K562 (cell line): Measurements from ENCODE around the gene PLIN5. TPM values are rescaled to one million over a fixed set of nuclear protein-coding genes. Genes with fewer than 3 reads are reported as not detected.
A peak's percentile ranks its signal among the peaks of the same experiment; 100 is the strongest.

Experiments used
- CBFB ChIP-seq: sonication (generic); formaldehyde crosslinking; IDR thresholded peaks from 2 replicates; pipeline ENCODE4 v1.4.0; 2020; ENCODE audit warnings: mild to moderate bottlenecking, missing genetic modification reagents
- CBX1 ChIP-seq: sonication (generic); IDR thresholded peaks from 2 replicates; pipeline ENCODE4 v1.6.1; 2016; ENCODE audit warnings: antibody characterized with exemption, low read depth, mild to moderate bottlenecking
- CBX5 ChIP-seq: IDR thresholded peaks from 2 replicates; pipeline ENCODE4 v1.6.1; 2014; ENCODE audit warnings: low read depth, borderline replicate concordance
- ETV5 ChIP-seq: sonication (generic); formaldehyde crosslinking; IDR thresholded peaks from 2 replicates; pipeline ENCODE4 v1.4.0; 2020; ENCODE audit warnings: low read depth, mild to moderate bottlenecking, missing genetic modification reagents
- IFI16 ChIP-seq: fragments of 250-450 bp; sonication (Bioruptor Pico); IDR thresholded peaks from 2 replicates; pipeline ENCODE4 v2.1.2; 2022; ENCODE audit warnings: mild to moderate bottlenecking, inconsistent platforms
- KAT7 ChIP-seq: sonication (generic); formaldehyde crosslinking; IDR thresholded peaks from 2 replicates; pipeline ENCODE4 v1.8.0; 2022; ENCODE audit warnings: missing genetic modification reagents, mild to moderate bottlenecking, borderline replicate concordance
- MAZ ChIP-seq, 2 experiments: fragments of 450-650 bp in 1 of 2; sonication (generic) in 1 of 2; formaldehyde crosslinking; IDR thresholded peaks in 1 of 2; conservative IDR thresholded peaks in 1 of 2; 2 replicates each; pipeline versions ENCODE4 v1.4.0 to v1.5.0; 2020; ENCODE audit warnings: mild to moderate bottlenecking in 1 of 2, missing genetic modification reagents in 1 of 2
- MIER1 ChIP-seq: fragments of 450-650 bp; IDR thresholded peaks from 2 replicates; pipeline ENCODE4 v1.6.1; 2016; ENCODE audit warnings: antibody characterized with exemption, mild to moderate bottlenecking, low read depth
- MYBL2 ChIP-seq, 2 experiments: fragments of 450-650 bp in 1 of 2; sonication (generic) in 1 of 2; formaldehyde crosslinking in 1 of 2; IDR thresholded peaks; 2 replicates each; pipeline versions ENCODE4 v1.6.1 to v1.8.1; 2017 to 2022; ENCODE audit warnings: borderline replicate concordance in 1 of 2, inconsistent platforms in 1 of 2, low read depth in 1 of 2, mild to moderate bottlenecking in 1 of 2, missing genetic modification reagents in 1 of 2, moderate library complexity in 1 of 2
- PRDM10 ChIP-seq: fragments of 450-650 bp; IDR thresholded peaks from 2 replicates; pipeline ENCODE4 v1.6.1; 2018; ENCODE audit not compliant: partially characterized antibody
- TEAD1 ChIP-seq, 2 experiments: fragments of 450-650 bp in 1 of 2; sonication (generic) in 1 of 2; formaldehyde crosslinking; IDR thresholded peaks; 2 replicates each; pipeline versions ENCODE4 v1.4.0 to v1.8.0; 2020 to 2022; ENCODE audit warnings: mild to moderate bottlenecking in 2 of 2, missing genetic modification reagents in 1 of 2
- XRCC3 ChIP-seq: fragments of 450-650 bp; IDR thresholded peaks from 2 replicates; pipeline ENCODE4 v1.6.1; 2017; ENCODE audit warnings: mild to moderate bottlenecking, moderate library complexity
- YBX1 ChIP-seq: fragments of 450-650 bp; IDR thresholded peaks from 2 replicates; pipeline ENCODE4 v1.7.1; 2016; ENCODE audit warnings: mild to moderate bottlenecking
- ZBTB2 ChIP-seq: fragments of 450-650 bp; IDR thresholded peaks from 2 replicates; pipeline ENCODE4 v1.6.1; 2016; ENCODE audit warnings: antibody characterized with exemption
- ZNF184 ChIP-seq: sonication (generic); formaldehyde crosslinking; IDR thresholded peaks from 2 replicates; pipeline ENCODE4 v1.5.0; 2020; ENCODE audit warnings: missing genetic modification reagents
- ZNF23 ChIP-seq: fragments of 250-450 bp; sonication (Bioruptor Pico); IDR thresholded peaks from 2 replicates; pipeline ENCODE4 v1.4.0; 2020; ENCODE audit warnings: mild to moderate bottlenecking
- ZNF24 ChIP-seq: fragments of 450-650 bp; IDR thresholded peaks from 2 replicates; pipeline ENCODE4 v1.6.1; 2016
- ZNF740 ChIP-seq, 3 experiments: fragments of 200-800 bp in 1 of 3; sonication (Bioruptor generic) in 1 of 3; sonication (generic) in 1 of 3; formaldehyde crosslinking in 1 of 3; IDR thresholded peaks; 2 replicates each; pipeline versions ENCODE4 v1.6.1 to v1.8.0; 2016 to 2022; ENCODE audit warnings: mild to moderate bottlenecking in 2 of 3, missing compliant biosample characterization in 2 of 3, missing genetic modification characterization in 2 of 3, missing genetic modification reagents in 1 of 3
- ZNF764 ChIP-seq: fragments of 250-450 bp; sonication (Bioruptor Pico); IDR thresholded peaks from 2 replicates; pipeline ENCODE4 v1.4.0; 2020; ENCODE audit warnings: low read depth, mild to moderate bottlenecking, moderate library complexity
- ZZZ3 ChIP-seq: fragments of 450-650 bp; IDR thresholded peaks from 2 replicates; pipeline ENCODE4 v1.6.1; 2016; ENCODE audit warnings: antibody characterized with exemption, mild to moderate bottlenecking, moderate library complexity
- polyA plus RNA-seq, 8 experiments: library from polyadenylated mRNA; depleted of rRNA in 4 of 8; stranded (reverse) in 5 of 8; unstranded in 3 of 8; fragments of >200 nt; fragmentation: Nextera tagmentation in 2 of 8; fragmentation: Illumina TruSeq in 1 of 8; extraction: Ambion mirVana in 2 of 8; extraction: Trizol in 1 of 8; gene quantifications; 2 replicates each; pipeline versions ENCODE4 v1.2.1 to v1.2.3, GENCODE V29; 2011 to 2014; ENCODE audit warnings: inconsistent platforms in 1 of 8, missing spikeins in 1 of 8
- total RNA-seq, 7 experiments: library from RNA; depleted of rRNA in 6 of 7; stranded (reverse); fragments of >200 nt in 6 of 7; fragmentation: Illumina TruSeq in 2 of 7; extraction: Trizol in 2 of 7; gene quantifications; 2 replicates each; pipeline versions ENCODE4 v1.2.1 to v1.2.3, GENCODE V29; 2011 to 2021; ENCODE audit warnings: low replicate concordance in 1 of 7

Gene PLIN5
- total and polyA plus RNA-seq, 9 of the 15 experiments (the other 6 are each of a cell fraction or from before 2014, with no cell fraction given): 0.04 to 1.3 (median 0.50) TPM

- peak; percentile 67 for TF ChIP-seq PRDM10
- TF ChIP-seq ZBTB2: 0 out of 2 replicates have a peak, but pooled peaks have one; percentile 33
- TF ChIP-seq KAT7 (CRISPR knock-in tag): no peak
- 0 out of 4 replicates have a peak, but pooled peaks of 1 of the 2 experiments have one; percentile 65 for TF ChIP-seq TEAD1 (CRISPR knock-in tag; IDR thresholded peaks at IDR 0.05)
- no peak for TF ChIP-seq MYBL2 (IDR thresholded peaks at IDR 0.05; ENCODE audit: low read depth)
- TF ChIP-seq MYBL2 (CRISPR knock-in tag; IDR thresholded peaks at IDR 0.05; ENCODE audit: borderline replicate concordance): no peak
- TF ChIP-seq ZNF740 (CRISPR knock-in tag; IDR thresholded peaks at IDR 0.05): no peak; the same call in 1 of the 2 replicates
- TF ChIP-seq ZNF740 (tag; IDR thresholded peaks at IDR 0.05): no peak
- TF ChIP-seq ZNF184 (CRISPR knock-in tag): no peak
- no peak for TF ChIP-seq ZNF764 (CRISPR knock-in tag)
- TF ChIP-seq XRCC3: no peak
- 0 out of 2 replicates have a peak, but pooled peaks have one; percentile 34 for TF ChIP-seq MIER1
- TF ChIP-seq CBFB: peak; percentile 81; the same call in 1 of the 2 replicates
- 0 out of 4 replicates have a peak, but pooled peaks of 1 of the 2 experiments have one; percentile 4 for TF ChIP-seq MAZ (CRISPR knock-in tag; conservative IDR thresholded peaks at IDR 0.05 in 1 of 2, IDR thresholded peaks at IDR 0.05 in 1 of 2)
- TF ChIP-seq CBX1: peak; percentile 96; the same call in 1 of the 2 replicates
- no peak for TF ChIP-seq ZZZ3
- TF ChIP-seq ZNF23 (CRISPR knock-in tag): no peak
- TF ChIP-seq CBX5: no peak
- no peak for TF ChIP-seq ZNF24
- TF ChIP-seq ETV5 (CRISPR knock-in tag): no peak
- no peak for TF ChIP-seq YBX1
- TF ChIP-seq IFI16 (CRISPR knock-in tag): no peak
Observed at GRCh38 chr19:4555657-4556561, 20.9 kb upstream of the PLIN5 start (continued).
